Body of pancreas (tissue), 4 donors: ENCODE results near the gene HEMGN.

Experiments used
- CTCF ChIP-seq, 7 experiments: fragments of 450-650 bp in 4 of 7; fragments of 200-600 bp in 3 of 7; sonication (generic) in 3 of 7; IDR thresholded peaks; one replicate each; pipeline ENCODE4 v1.5.1; 2016 to 2019; ENCODE audit warnings: antibody characterized with exemption in 7 of 7
- POLR2A ChIP-seq, 3 donors: fragments of 450-650 bp; IDR thresholded peaks; one replicate each; pipeline ENCODE4 v1.6.1; 2016; ENCODE audit warnings: antibody characterized with exemption in 3 of 3, mild to moderate bottlenecking in 2 of 3

- TF ChIP-seq POLR2A (IDR thresholded peaks at IDR 0.05), result no peak
- no peak for TF ChIP-seq CTCF (IDR thresholded peaks at IDR 0.05)
These were observed 34.8 kb upstream of the HEMGN start for GRCh38 chr9:97972753-97973152.
